Thyroid gland (tissue), 4 donors: ENCODE results near the gene SLAIN2. TPM values are rescaled to one million over a fixed set of nuclear protein-coding genes. Genes with fewer than 3 reads are reported as not detected.
A peak's percentile ranks its signal among the peaks of the same experiment; 100 is the strongest.

Experiments used
- DNase-seq, 2 donors: peaks; one replicate each; pipeline ENCODE4 v3.0.0-alpha.2; 2019
- H3K27ac ChIP-seq, 3 donors: fragments of 200-600 bp; sonication (generic); 1 replicate in 2 of 3; 2 replicates in 1 of 3; pipeline ENCODE4 v1.5.1; 2016 to 2019; ENCODE audit warnings: mild to moderate bottlenecking in 1 of 3, moderate library complexity in 1 of 3
- H3K27me3 ChIP-seq: fragments of 200-600 bp; sonication (generic); one replicate; pipeline ENCODE4 v1.5.1; 2019
- H3K36me3 ChIP-seq, 2 donors: fragments of 200-600 bp; sonication (generic); one replicate each; pipeline ENCODE4 v1.5.1; 2016 to 2019
- H3K4me1 ChIP-seq, 2 donors: fragments of 200-600 bp; sonication (generic); one replicate each; pipeline ENCODE4 v1.5.1; 2017 to 2019
- H3K4me3 ChIP-seq, 3 donors: fragments of 200-600 bp; sonication (generic); replicated peaks in 1 of 3; 1 replicate in 2 of 3; 2 replicates in 1 of 3; pipeline ENCODE4 v1.5.1; 2016; ENCODE audit warnings: mild to moderate bottlenecking in 1 of 3
- H3K9me3 ChIP-seq: fragments of 200-600 bp; sonication (generic); one replicate; pipeline ENCODE4 v1.5.1; 2017
- CTCF ChIP-seq, 6 experiments: fragments of 200-600 bp in 3 of 6; fragments of 450-650 bp in 3 of 6; sonication (generic) in 3 of 6; IDR thresholded peaks; one replicate each; pipeline ENCODE4 v1.5.1; 2016 to 2019; ENCODE audit warnings: antibody characterized with exemption in 6 of 6, mild to moderate bottlenecking in 2 of 6, inconsistent platforms in 1 of 6, moderate library complexity in 1 of 6
- POLR2A ChIP-seq, 2 donors: fragments of 450-650 bp; IDR thresholded peaks; one replicate each; pipeline ENCODE4 v1.6.1; 2017; ENCODE audit warnings: antibody characterized with exemption in 2 of 2, mild to moderate bottlenecking in 2 of 2, moderate library complexity in 1 of 2
- WGBS, 2 donors: methylation state at CpG; one replicate each; pipeline ENCODE4 v1.1.5; 2017; 5-methylcytosine and 5-hydroxymethylcytosine counted together
- intact Hi-C: fragments of 100-400 bp; cut with DNase I; formaldehyde crosslinking; loops from one replicate; pipeline ENCODE4 v1.15.1; 2023
- total RNA-seq, 4 donors: library from RNA; depleted of rRNA; stranded (reverse); fragments of >200 nt; gene quantifications; one replicate each; pipeline ENCODE4 v1.2.3, GENCODE V29; 2016

SLAIN2 gene
- total RNA-seq, 4 donors from 2014 or later = 40.8 to 191 (median 82.5) TPM

- no peaks in the 10 kb centered on the region for H3K9me3 ChIP-seq
- no peaks in the 10 kb centered on the region for H3K27me3 ChIP-seq
- 85 to 86% methylated on average over 5 of the region's 5 CpGs for WGBS, 2 donors
- no peaks in the 10 kb centered on the region for H3K36me3 ChIP-seq
- intact Hi-C loops = no loop called here
- no peak overlapping the region for H3K27ac ChIP-seq
- no peak for TF ChIP-seq POLR2A (IDR thresholded peaks at IDR 0.05)
- no peak for TF ChIP-seq CTCF (IDR thresholded peaks at IDR 0.05)
- no peak overlapping the region for H3K4me3 ChIP-seq
- H3K4me1 ChIP-seq = peaks cover 0 to under 1% of the 10 kb centered on the region in 2 donors
- no peak for DNase-seq
Measured at GRCh38 chr4:48334900-48335384, 6.4 kb upstream of the SLAIN2 start.

- intact Hi-C loops = no loop called here
- WGBS, 2 donors = 94 to 96% methylated on average over 3 of the region's 3 CpGs
Measured at GRCh38 chr4:48336146-48336870, 5.0 kb upstream of the SLAIN2 start.

GRCh38 chr4:48337731-48338130, 3.6 kb upstream of the SLAIN2 start:
- H3K4me3 ChIP-seq = no peak overlapping the region
- TF ChIP-seq CTCF (IDR thresholded peaks at IDR 0.05) (no peak), POLR2A (IDR thresholded peaks at IDR 0.05) (no peak)
- DNase-seq = no peak
- no peaks in the 10 kb centered on the region for H3K27me3 ChIP-seq
- H3K4me1 ChIP-seq = peaks cover 7 to 8% of the 10 kb centered on the region in 2 donors
- intact Hi-C loops = no loop called here
- no peaks in the 10 kb centered on the region for H3K9me3 ChIP-seq
- no peaks in the 10 kb centered on the region for H3K36me3 ChIP-seq
- no peak overlapping the region for H3K27ac ChIP-seq

More at GRCh38 chr4:48336146-48336870, 5.0 kb upstream of the SLAIN2 start:
- Histone ChIP-seq H3K36me3 (no peaks in the 10 kb centered on the region), H3K9me3 (no peaks in the 10 kb centered on the region), H3K27ac (no peak overlapping the region), H3K4me3 (no peak overlapping the region), H3K27me3 (no peaks in the 10 kb centered on the region), H3K4me1 (peaks cover 6% of the 10 kb centered on the region in 2 donors)
- TF ChIP-seq CTCF (IDR thresholded peaks at IDR 0.05) (no peak), POLR2A (IDR thresholded peaks at IDR 0.05) (no peak)
- no peak for DNase-seq

GRCh38 chr4:48339642-48340041, 1.7 kb upstream of the SLAIN2 start:
- intact Hi-C loops = no loop called here
- no peak for DNase-seq
- 87 to 94% methylated on average over 7 of the region's 7 CpGs for WGBS, 2 donors
- Histone ChIP-seq H3K36me3 (no peaks in the 10 kb centered on the region), H3K4me1 (peaks cover 21 to 25% of the 10 kb centered on the region in 2 donors), H3K4me3 (no peak overlapping the region), H3K27me3 (no peaks in the 10 kb centered on the region), H3K9me3 (no peaks in the 10 kb centered on the region), H3K27ac (no peak overlapping the region)
- no peak for TF ChIP-seq POLR2A (IDR thresholded peaks at IDR 0.05)
- TF ChIP-seq CTCF (IDR thresholded peaks at IDR 0.05) = no peak

- DNase-seq = peak in 1 of 2 donors; percentile 11
- no peaks in the 10 kb centered on the region for H3K9me3 ChIP-seq
- no peaks in the 10 kb centered on the region for H3K27me3 ChIP-seq
- H3K27ac ChIP-seq = peak overlapping the region; percentile 65 to 97 (median 69)
- intact Hi-C loops = no loop called here
- peak overlapping the region in 2 of 3 donors; percentile 20 to 44 for H3K4me3 ChIP-seq
- peaks cover 21 to 32% of the 10 kb centered on the region in 2 donors for H3K4me1 ChIP-seq
- TF ChIP-seq POLR2A (IDR thresholded peaks at IDR 0.05) (no peak), CTCF (IDR thresholded peaks at IDR 0.05) (no peak)
- 11 to 13% methylated on average over 14 of the region's 14 CpGs for WGBS, 2 donors
- no peaks in the 10 kb centered on the region for H3K36me3 ChIP-seq
Measured at GRCh38 chr4:48340276-48340964, 909 bp upstream of the SLAIN2 start.
